Stimulated activated CD4-positive, alpha-beta T cell treated with anti-CD3 and anti-CD28 coated beads, Interleukin-15, amount 100 ng/mL, for 1 hour (primary cell): ENCODE measurements around the gene RNF217.
"Not testable (repeated sequence)": the region's sequence is repeated elsewhere in the genome, so short reads cannot be mapped to it uniquely, and the experiment has no call there.

ENCODE experiments used
- DNase-seq, 2 donors: peaks; one replicate each; pipeline ENCODE4 v3.0.0-alpha.2; 2020; ENCODE audit warnings: low read depth in 1 of 2, low spot score in 1 of 2

The RNF217 gene

GRCh38 chr6:124961777-124962638, at the start of gene RNF217:
TSS of gene RNF217 (plus strand) at chr6:124962437. CDS start at chr6:124962545, 108 bp downstream.
- no peak for DNase-seq

- no peak for DNase-seq
Measured at GRCh38 chr6:124913056-124913455, 49.2 kb upstream of the RNF217 start.

- no peak for DNase-seq
Measured at GRCh38 chr6:124917769-124918168, 44.5 kb upstream of the RNF217 start.

GRCh38 chr6:124919703-124920102, 42.5 kb upstream of the RNF217 start:
- not testable (repeated sequence) for DNase-seq

GRCh38 chr6:124924333-124924759, 37.9 kb upstream of the RNF217 start:
- no peak for DNase-seq

GRCh38 chr6:124926435-124926834, 35.8 kb upstream of the RNF217 start:
- DNase-seq = no peak

- DNase-seq = no peak
Measured at GRCh38 chr6:124927806-124928205, 34.4 kb upstream of the RNF217 start.

GRCh38 chr6:124928851-124929250, 33.4 kb upstream of the RNF217 start:
- no peak for DNase-seq

- no peak for DNase-seq
Measured at GRCh38 chr6:124937645-124938044, 24.6 kb upstream of the RNF217 start.

- DNase-seq = no peak
Measured at GRCh38 chr6:124941259-124941658, 21.0 kb upstream of the RNF217 start.

GRCh38 chr6:124943658-124944057, 18.6 kb upstream of the RNF217 start:
- no peak for DNase-seq

- no peak for DNase-seq
Measured at GRCh38 chr6:124947971-124948451, 14.2 kb upstream of the RNF217 start.

- no peak for DNase-seq
Measured at GRCh38 chr6:124949706-124950105, 12.5 kb upstream of the RNF217 start.

GRCh38 chr6:124953808-124954207, 8.4 kb upstream of the RNF217 start:
- no peak for DNase-seq

GRCh38 chr6:124955108-124955856, 7.0 kb upstream of the RNF217 start:
- DNase-seq = no peak

GRCh38 chr6:124956018-124956417, 6.2 kb upstream of the RNF217 start:
- no peak for DNase-seq

GRCh38 chr6:124958149-124958548, 4.1 kb upstream of the RNF217 start:
- no peak for DNase-seq

GRCh38 chr6:124958759-124959354, 3.4 kb upstream of the RNF217 start:
- no peak for DNase-seq

GRCh38 chr6:124960757-124961463, 1.3 kb upstream of the RNF217 start:
- no peak for DNase-seq

- DNase-seq = no peak
Measured at GRCh38 chr6:124961464-124961776, 817 bp upstream of the RNF217 start.
